ENCODE data around the gene DNAJC6. TPM values are rescaled to one million over a fixed set of nuclear protein-coding genes. Genes with fewer than 3 reads are reported as not detected.

Gene DNAJC6
- total and polyA plus RNA-seq, 2 of the 13 experiments (the other 11 are each of a cell fraction or from before 2014, with no cell fraction given): 1.0 to 1.6 TPM

DNA sequence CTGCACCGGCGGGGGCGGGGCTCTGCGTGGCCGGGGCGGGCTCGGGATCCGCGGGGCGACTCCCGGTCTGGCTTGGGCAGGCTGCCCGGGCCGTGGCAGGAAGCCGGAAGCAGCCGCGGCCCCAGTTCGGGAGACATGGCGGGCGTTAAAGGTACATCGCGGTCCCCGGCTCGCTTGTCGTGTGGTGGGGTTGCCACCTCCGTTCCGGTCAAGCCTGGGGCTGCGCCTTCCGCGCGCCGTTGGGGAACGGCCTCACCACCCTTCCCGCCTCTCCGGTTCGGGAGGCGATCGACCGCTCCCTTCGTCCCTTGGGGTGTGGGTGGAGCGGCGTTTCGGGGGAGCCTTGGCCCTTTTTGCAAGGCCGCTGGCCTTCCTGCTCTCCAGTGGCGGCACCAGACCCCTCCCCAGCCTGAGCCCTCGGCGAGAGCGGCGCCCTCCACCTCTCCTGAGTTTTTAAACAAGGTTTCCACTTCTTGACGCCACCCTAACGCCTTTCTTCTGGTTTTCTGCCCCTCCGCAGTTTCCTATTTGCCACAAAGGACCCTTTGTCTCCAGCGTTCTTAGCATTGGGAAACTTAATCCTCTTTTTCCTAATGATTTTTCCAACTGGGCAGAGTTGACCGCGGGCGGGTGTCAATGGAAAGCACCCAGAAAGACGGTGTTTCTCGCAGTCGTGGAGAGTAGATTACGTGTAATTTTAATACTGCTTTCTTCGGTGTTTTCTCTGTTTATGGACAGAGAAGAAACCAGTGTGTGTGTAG lies 111.4 kb downstream of the DNAJC6 start, which contains the start of the genes LEPR and LEPROT (continued):
- 0 out of 2 replicates have a peak, but pooled peaks have one; percentile 40 for TF ChIP-seq ZNF792 (CRISPR knock-in tag; IDR thresholded peaks at IDR 0.05)
- TF ChIP-seq, protein P1, sequence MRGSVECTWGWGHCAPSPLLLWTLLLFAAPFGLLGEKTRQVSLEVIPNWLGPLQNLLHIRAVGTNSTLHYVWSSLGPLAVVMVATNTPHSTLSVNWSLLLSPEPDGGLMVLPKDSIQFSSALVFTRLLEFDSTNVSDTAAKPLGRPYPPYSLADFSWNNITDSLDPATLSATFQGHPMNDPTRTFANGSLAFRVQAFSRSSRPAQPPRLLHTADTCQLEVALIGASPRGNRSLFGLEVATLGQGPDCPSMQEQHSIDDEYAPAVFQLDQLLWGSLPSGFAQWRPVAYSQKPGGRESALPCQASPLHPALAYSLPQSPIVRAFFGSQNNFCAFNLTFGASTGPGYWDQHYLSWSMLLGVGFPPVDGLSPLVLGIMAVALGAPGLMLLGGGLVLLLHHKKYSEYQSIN (CRISPR knock-in tag; IDR thresholded peaks at IDR 0.05; ENCODE audit: borderline replicate concordance): no peak
- 0 out of 2 replicates have a peak, but pooled peaks have one; percentile 61 for TF ChIP-seq ZSCAN30 (CRISPR knock-in tag; IDR thresholded peaks at IDR 0.05)
- TF ChIP-seq XBP1 (CRISPR knock-in tag; IDR thresholded peaks at IDR 0.05): no peak
- TF ChIP-seq, protein P2, sequence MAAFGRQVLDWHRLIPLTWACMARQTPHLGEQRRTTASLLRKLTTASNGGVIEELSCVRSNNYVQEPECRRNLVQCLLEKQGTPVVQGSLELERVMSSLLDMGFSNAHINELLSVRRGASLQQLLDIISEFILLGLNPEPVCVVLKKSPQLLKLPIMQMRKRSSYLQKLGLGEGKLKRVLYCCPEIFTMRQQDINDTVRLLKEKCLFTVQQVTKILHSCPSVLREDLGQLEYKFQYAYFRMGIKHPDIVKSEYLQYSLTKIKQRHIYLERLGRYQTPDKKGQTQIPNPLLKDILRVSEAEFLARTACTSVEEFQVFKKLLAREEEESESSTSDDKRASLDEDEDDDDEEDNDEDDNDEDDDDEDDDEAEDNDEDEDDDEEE (CRISPR knock-in tag; IDR thresholded peaks at IDR 0.05): no peak
- peak; percentile 58; the same call in 1 of the 2 replicates for TF ChIP-seq HOXA5 (CRISPR knock-in tag; IDR thresholded peaks at IDR 0.05)
- TF ChIP-seq ZNF7 (CRISPR knock-in tag; IDR thresholded peaks at IDR 0.05): no peak
- peak; percentile 98 for TF ChIP-seq ZFX (CRISPR knock-in tag; IDR thresholded peaks at IDR 0.05; ENCODE audit: low read depth)
- TF ChIP-seq, protein P3, sequence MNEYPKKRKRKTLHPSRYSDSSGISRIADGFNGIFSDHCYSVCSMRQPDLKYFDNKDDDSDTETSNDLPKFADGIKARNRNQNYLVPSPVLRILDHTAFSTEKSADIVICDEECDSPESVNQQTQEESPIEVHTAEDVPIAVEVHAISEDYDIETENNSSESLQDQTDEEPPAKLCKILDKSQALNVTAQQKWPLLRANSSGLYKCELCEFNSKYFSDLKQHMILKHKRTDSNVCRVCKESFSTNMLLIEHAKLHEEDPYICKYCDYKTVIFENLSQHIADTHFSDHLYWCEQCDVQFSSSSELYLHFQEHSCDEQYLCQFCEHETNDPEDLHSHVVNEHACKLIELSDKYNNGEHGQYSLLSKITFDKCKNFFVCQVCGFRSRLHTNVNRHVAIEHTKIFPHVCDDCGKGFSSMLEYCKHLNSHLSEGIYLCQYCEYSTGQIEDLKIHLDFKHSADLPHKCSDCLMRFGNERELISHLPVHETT (CRISPR knock-in tag; conservative IDR thresholded peaks at IDR 0.05): peak; percentile 99
- TF ChIP-seq ZNF569 (CRISPR knock-in tag; IDR thresholded peaks at IDR 0.05; ENCODE audit: borderline replicate concordance): no peak
- TF ChIP-seq SRY (CRISPR knock-in tag; IDR thresholded peaks at IDR 0.05): 0 out of 2 replicates have a peak, but pooled peaks have one; percentile 57
- TF ChIP-seq, protein P4, sequence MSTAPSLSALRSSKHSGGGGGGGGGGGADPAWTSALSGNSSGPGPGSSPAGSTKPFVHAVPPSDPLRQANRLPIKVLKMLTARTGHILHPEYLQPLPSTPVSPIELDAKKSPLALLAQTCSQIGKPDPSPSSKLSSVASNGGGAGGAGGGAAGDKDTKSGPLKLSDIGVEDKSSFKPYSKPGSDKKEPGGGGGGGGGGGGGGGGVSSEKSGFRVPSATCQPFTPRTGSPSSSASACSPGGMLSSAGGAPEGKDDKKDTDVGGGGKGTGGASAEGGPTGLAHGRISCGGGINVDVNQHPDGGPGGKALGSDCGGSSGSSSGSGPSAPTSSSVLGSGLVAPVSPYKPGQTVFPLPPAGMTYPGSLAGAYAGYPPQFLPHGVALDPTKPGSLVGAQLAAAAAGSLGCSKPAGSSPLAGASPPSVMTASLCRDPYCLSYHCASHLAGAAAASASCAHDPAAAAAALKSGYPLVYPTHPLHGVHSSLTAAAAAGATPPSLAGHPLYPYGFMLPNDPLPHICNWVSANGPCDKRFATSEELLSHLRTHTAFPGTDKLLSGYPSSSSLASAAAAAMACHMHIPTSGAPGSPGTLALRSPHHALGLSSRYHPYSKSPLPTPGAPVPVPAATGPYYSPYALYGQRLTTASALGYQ (CRISPR knock-in tag; IDR thresholded peaks at IDR 0.05): no peak
- TF ChIP-seq ZNF343 (CRISPR knock-in tag; IDR thresholded peaks at IDR 0.05): no peak
- TF ChIP-seq, protein P5, sequence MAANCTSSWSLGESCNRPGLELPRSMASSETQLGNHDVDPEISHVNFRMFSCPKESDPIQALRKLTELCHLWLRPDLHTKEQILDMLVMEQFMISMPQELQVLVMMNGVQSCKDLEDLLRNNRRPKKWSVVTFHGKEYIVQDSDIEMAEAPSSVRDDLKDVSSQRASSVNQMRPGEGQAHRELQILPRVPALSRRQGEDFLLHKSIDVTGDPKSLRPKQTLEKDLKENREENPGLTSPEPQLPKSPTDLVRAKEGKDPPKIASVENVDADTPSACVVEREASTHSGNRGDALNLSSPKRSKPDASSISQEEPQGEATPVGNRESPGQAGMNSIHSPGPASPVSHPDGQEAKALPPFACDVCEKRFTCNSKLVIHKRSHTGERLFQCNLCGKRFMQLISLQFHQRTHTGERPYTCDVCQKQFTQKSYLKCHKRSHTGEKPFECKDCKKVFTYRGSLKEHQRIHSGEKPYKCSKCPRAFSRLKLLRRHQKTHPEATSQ (CRISPR knock-in tag; IDR thresholded peaks at IDR 0.05; ENCODE audit: borderline replicate concordance): no peak
- no peak for TF ChIP-seq TBL1XR1 (IDR thresholded peaks at IDR 0.05; ENCODE audit: borderline replicate concordance, low read length, partially characterized antibody)
- no peak; the same call in 1 of the 2 replicates for TF ChIP-seq ZNF333 (CRISPR knock-in tag; IDR thresholded peaks at IDR 0.05; ENCODE audit: borderline replicate concordance)
- no peak for TF ChIP-seq PAWR (CRISPR knock-in tag; IDR thresholded peaks at IDR 0.05; ENCODE audit: borderline replicate concordance)
- TF ChIP-seq ZNF772 (CRISPR knock-in tag; IDR thresholded peaks at IDR 0.05): peak; percentile 43; the same call in 1 of the 2 replicates
- no peak for TF ChIP-seq ZNF562 (CRISPR knock-in tag; IDR thresholded peaks at IDR 0.05; ENCODE audit: borderline replicate concordance)
- no peak for TF ChIP-seq MAFF (IDR thresholded peaks at IDR 0.05; ENCODE audit: low read depth, low read length)
- no peak for TF ChIP-seq ZNF746 (CRISPR knock-in tag; IDR thresholded peaks at IDR 0.05)
- TF ChIP-seq SKI (IDR thresholded peaks at IDR 0.05; ENCODE audit: partially characterized antibody): no peak
